ENCODE results near the gene EDN2. TPM values are rescaled to one million over a fixed set of nuclear protein-coding genes. Genes with fewer than 3 reads are reported as not detected.

EDN2 gene
- total and polyA plus RNA-seq, 8 donors: 1.5 to 71.8 (median 2.5) TPM; not detected in 3

DNA sequence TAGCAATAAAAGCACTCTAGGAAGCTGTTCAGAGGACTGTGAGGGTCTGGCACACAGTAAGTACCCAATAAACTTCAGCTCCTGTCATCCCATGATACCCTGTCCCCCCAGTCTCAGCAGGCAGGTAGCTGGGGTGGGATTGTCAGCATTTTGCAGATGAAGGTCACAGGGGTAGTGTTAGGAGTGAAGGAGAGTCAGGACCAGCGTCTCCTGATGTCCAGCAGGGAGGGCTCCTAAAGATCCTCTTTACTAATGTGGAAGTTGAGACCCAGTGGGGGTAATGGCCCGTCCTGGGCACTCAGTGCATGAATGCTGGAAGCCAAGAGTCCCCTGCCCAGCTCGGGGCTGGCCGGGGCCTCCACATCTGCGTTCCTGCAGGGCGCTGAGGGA is 31.3 kb upstream of the EDN2 start:
- Histone ChIP-seq H3K4me1 (peaks cover 17 to 44% (median 33%) of the 10 kb centered on the region in 4 donors), H3K36me3 (peaks cover 0 to 18% (median under 1%) of the 10 kb centered on the region in 4 donors), H3K4me3 (peak overlapping the region in 3 of 4 donors; percentile 42 to 48 (median 44)), H3K9me3 (no peaks in the 10 kb centered on the region), H3K27me3 (no peaks in the 10 kb centered on the region), H3K27ac (peak overlapping the region; percentile 63 to 83 (median 71))
- intact Hi-C loops (cut with DNase I; ENCODE audit: low total_unique reads): no loop called here
- 8 to 26% (median 14%) methylated on average over 2 to 6 of the region's 6 CpGs for WGBS, 5 donors
- TF ChIP-seq POLR2AphosphoS5 (IDR thresholded peaks at IDR 0.05): no peak
- no peak for TF ChIP-seq POLR2A (IDR thresholded peaks at IDR 0.05)
- TF ChIP-seq, protein P1, sequence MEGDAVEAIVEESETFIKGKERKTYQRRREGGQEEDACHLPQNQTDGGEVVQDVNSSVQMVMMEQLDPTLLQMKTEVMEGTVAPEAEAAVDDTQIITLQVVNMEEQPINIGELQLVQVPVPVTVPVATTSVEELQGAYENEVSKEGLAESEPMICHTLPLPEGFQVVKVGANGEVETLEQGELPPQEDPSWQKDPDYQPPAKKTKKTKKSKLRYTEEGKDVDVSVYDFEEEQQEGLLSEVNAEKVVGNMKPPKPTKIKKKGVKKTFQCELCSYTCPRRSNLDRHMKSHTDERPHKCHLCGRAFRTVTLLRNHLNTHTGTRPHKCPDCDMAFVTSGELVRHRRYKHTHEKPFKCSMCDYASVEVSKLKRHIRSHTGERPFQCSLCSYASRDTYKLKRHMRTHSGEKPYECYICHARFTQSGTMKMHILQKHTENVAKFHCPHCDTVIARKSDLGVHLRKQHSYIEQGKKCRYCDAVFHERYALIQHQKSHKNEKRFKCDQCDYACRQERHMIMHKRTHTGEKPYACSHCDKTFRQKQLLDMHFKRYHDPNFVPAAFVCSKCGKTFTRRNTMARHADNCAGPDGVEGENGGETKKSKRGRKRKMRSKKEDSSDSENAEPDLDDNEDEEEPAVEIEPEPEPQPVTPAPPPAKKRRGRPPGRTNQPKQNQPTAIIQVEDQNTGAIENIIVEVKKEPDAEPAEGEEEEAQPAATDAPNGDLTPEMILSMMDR (IDR thresholded peaks at IDR 0.05): no peak
- no peak for TF ChIP-seq EP300 (IDR thresholded peaks at IDR 0.05)
- DNase-seq: no peak

DNA sequence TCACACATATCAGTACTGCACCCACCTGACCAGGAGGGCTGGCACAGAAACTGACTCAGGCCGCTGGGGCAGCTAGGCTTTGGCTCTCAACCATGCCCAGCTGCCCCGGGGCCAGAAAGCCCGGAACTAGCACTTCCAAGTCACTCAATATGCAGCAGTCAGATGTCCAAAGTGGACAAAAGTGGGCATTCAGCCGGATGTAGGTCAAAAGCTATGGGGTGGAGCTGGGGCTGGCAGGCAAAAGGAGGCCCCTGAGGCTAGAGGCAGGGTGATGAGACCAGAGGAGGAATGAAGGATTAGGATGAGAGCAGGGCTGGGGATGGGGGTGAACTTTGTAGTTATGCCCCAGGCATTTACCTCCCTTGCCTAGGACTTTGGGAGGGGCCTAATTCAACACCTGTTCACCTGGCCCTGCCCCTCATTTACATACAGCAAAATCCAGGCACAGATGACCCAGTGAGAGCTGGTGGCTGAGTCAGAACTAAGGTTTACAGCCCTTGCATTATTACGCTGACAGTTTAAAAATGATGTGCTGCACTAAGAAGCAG is 30.7 kb upstream of the EDN2 start:
- Histone ChIP-seq H3K27me3 (no peaks in the 10 kb centered on the region), H3K27ac (peak overlapping the region; percentile 63 to 83 (median 71)), H3K4me3 (no peak overlapping the region), H3K9me3 (no peaks in the 10 kb centered on the region), H3K4me1 (peaks cover 17 to 44% (median 33%) of the 10 kb centered on the region in 4 donors), H3K36me3 (peaks cover 0 to 24% (median 4%) of the 10 kb centered on the region in 4 donors)
- 38 to 59% (median 44%) methylated on average over 5 of the region's 5 CpGs for WGBS, 5 donors
- intact Hi-C loops (cut with DNase I; ENCODE audit: low total_unique reads): no loop called here
- TF ChIP-seq, protein P1 (IDR thresholded peaks at IDR 0.05): no peak
- TF ChIP-seq POLR2AphosphoS5 (IDR thresholded peaks at IDR 0.05): no peak
- DNase-seq: peak; percentile 53 to 82

GRCh38 chr1:41514381-41514780 is 29.9 kb upstream of the EDN2 start:
- intact Hi-C loops (cut with DNase I; ENCODE audit: low total_unique reads): no loop called here
- H3K27ac ChIP-seq: peak overlapping the region; percentile 53 to 79 (median 63)

GRCh38 chr1:41513383-41513735 is 28.9 kb upstream of the EDN2 start:
- intact Hi-C loops (cut with DNase I; ENCODE audit: low total_unique reads): no loop called here
- Histone ChIP-seq H3K9me3 (no peaks in the 10 kb centered on the region), H3K4me1 (peaks cover 17 to 44% (median 33%) of the 10 kb centered on the region in 4 donors), H3K4me3 (no peak overlapping the region), H3K36me3 (peaks cover 0 to 27% (median 7%) of the 10 kb centered on the region in 4 donors), H3K27ac (peak overlapping the region in 2 of 5 donors; percentile 63 to 71), H3K27me3 (no peaks in the 10 kb centered on the region)
- TF ChIP-seq POLR2AphosphoS5 (IDR thresholded peaks at IDR 0.05): no peak
- no peak for TF ChIP-seq POLR2A (IDR thresholded peaks at IDR 0.05)
- TF ChIP-seq, protein P1 (IDR thresholded peaks at IDR 0.05): no peak
- no peak for TF ChIP-seq EP300 (IDR thresholded peaks at IDR 0.05)
- no peak for DNase-seq
- 80 to 97% (median 82%) methylated on average over 7 to 17 of the region's 17 CpGs for WGBS, 5 donors

More at GRCh38 chr1:41514381-41514780, 29.9 kb upstream of the EDN2 start:
- H3K9me3 ChIP-seq: no peaks in the 10 kb centered on the region
- H3K27me3 ChIP-seq: no peaks in the 10 kb centered on the region
- no peak overlapping the region for H3K4me3 ChIP-seq
- H3K36me3 ChIP-seq: peaks cover 0 to 27% (median 7%) of the 10 kb centered on the region in 4 donors
- peaks cover 17 to 44% (median 33%) of the 10 kb centered on the region in 4 donors for H3K4me1 ChIP-seq
- TF ChIP-seq POLR2AphosphoS5 (IDR thresholded peaks at IDR 0.05): peak in 2 of 3 donors; percentile 52 to 69
- TF ChIP-seq, protein P1 (IDR thresholded peaks at IDR 0.05): no peak
- TF ChIP-seq EP300 (IDR thresholded peaks at IDR 0.05): no peak
- TF ChIP-seq POLR2A (IDR thresholded peaks at IDR 0.05): no peak
- peak; percentile 63 to 89 for DNase-seq
- 33 to 54% (median 44%) methylated on average over 7 to 8 of the region's 8 CpGs for WGBS, 5 donors
